GM21786 (cell line): ENCODE results near the gene DISC1.
"Not testable (repeated sequence)": the region's sequence is repeated elsewhere in the genome, so short reads cannot be mapped to it uniquely, and the experiment has no call there.

ENCODE experiments used
- ATAC-seq: cut with Tn5 transposase; IDR thresholded peaks from one replicate; pipeline ENCODE4 v1.9.1; 2021; ENCODE audit not compliant: unreplicated experiment

The DISC1 gene

DNA sequence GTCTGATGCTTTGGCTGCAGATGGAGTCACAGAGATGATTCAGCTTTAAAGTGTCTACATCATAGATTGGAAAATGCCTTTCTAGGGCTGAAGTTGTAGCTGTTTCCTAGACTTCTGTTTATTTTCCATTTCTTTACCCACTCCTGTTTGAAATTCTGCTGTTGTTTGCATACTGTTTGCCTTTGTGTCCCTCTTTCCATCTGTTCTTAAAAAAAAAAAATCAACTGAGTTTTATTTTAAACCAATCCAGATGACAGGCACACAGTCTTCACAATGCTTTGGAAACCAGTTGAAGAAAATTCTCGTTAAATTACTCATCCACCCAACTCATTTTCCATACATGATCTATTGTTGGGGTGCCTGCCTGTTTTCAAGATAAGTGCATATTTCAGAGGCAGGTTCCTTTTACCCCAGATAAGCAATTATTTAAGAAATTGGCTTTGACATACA, 245.9 kb downstream of the DISC1 start:
- no peak for ATAC-seq

GRCh38 chr1:231878737-231879136, 252.1 kb downstream of the DISC1 start:
- no peak for ATAC-seq

- ATAC-seq = no peak
These were observed 252.7 kb downstream of the DISC1 start for GRCh38 chr1:231879296-231879695.

- ATAC-seq = no peak
These were observed 255.7 kb downstream of the DISC1 start for GRCh38 chr1:231882333-231882732.

DNA sequence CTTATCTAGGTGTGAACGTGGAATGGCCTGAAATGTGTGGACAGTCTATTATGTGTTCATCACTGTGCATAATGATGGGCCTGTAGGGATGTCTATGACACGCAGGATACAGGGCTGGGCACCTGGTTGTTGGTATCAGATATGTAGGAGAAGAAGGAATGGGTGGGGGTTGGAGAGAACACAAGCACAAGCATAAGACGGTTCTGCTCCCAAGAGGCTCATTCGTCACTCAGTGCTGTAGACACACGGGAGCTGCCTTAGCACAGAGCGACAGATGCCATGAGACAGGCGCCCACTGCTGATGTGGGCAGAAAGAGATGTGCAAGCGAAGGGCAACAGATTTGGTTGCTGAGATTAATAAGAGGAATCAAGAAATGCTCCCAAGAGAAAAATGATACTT, 256.2 kb downstream of the DISC1 start:
- no peak for ATAC-seq

- no peak for ATAC-seq
These were observed 256.8 kb downstream of the DISC1 start for GRCh38 chr1:231883382-231883781.

DNA sequence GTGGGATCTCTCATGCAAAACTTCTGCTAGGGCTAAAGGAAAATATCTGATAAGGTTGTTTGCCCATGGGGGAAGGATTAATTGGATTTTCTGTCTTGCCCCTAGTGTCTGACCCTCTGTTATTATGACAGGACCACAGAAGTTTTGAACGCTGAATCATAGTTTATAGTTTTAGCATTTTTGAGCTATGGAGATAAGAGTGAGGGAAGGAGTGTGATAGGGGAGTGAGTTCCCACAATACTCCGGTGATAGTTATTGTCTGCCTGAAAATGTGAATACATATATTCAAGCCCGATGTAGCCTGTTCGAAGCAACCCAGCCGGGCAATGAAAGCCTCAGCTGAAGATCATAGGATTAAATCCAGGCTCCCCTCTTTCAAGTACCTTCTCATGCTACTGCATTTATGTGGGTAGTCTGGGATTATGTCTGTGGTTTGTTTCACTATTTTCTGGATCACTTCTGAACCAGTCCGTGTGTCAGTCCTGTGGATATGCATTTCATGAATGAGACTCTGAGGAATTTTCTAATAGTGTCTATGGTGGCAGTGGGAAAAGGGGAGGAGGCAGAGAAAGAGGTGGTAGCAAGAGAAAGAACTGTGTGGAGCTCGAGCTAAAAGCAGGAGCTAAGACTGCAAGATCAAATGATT, 258.7 kb downstream of the DISC1 start:
- ATAC-seq = no peak

GRCh38 chr1:231887166-231887565, 260.6 kb downstream of the DISC1 start:
- ATAC-seq = no peak

DNA sequence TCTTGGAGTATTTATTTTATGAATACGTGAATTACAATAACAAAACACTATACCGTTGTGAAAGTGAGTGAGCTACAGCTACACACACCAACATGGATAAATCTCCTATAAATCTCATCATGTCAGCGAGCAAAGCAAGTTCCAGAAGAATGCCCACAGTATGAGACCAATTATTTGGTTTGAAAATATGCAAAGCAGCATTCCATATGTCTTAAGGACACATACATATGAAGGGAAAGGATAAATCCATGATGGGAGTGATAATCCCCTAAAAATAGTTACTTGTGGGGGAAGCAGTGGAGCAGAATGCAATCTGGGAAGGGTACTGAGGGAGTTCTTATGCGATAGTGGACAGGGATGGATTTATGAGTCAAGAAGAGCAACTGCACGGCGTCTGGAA, 261.3 kb downstream of the DISC1 start:
- ATAC-seq = no peak

- ATAC-seq = no peak
These were observed 264.2 kb downstream of the DISC1 start for GRCh38 chr1:231890791-231891190.

- no peak for ATAC-seq
These were observed 267.0 kb downstream of the DISC1 start for GRCh38 chr1:231893400-231894102.

GRCh38 chr1:231896806-231897205, 270.2 kb downstream of the DISC1 start:
- ATAC-seq = no peak

DNA sequence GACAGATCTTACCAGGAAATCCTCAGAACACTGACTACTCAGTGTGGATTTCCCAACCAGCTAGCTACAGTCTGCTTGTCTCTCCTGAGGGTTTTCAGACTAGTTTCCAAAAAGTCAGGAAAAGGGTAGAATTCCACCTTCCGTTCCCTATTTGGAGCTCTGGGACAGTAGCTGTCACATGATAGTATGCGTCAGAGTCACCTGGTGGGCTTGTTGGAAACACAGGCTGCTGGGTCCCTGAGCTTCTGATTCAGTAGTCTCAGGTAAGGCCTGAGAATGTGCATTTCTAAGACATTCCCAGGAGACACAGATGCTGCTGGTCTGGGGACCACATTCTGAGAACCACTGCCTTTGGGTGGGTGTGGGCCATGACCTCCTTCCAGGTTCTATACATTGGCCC, 272.5 kb downstream of the DISC1 start:
- no peak for ATAC-seq

DNA sequence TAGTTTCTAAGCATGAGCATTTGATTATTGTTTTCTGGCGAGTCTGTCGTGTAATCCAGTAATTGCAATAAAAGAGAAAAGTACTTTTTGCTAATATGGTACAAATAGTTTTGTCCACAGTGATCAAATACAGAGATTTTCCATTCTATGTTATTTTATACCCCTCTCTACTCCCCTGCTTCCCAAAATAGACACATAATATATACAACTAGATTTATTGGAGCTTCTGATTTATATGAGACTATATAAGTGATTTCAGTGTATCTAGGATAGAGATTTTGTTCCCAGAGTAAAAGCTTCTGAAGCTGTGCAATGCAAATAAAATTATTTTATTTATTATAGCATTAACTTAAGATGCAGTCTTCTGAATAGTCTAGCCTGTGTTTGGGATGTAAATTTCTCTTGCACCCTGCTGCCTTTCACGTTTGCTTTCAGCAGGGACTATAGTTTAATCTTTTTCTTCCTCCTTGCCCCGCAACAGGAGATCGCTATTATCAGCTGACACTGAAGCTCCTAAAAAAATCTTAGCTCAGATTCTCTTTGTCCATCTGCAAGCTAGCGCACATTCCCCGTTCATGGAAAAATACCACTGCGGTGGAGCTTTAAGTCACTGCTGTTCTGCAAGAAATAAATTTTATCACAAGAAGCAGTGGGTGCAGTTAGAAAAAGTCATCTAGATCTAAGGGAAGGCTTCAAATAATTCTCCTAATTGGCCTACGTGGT, 273.3 kb downstream of the DISC1 start:
- no peak for ATAC-seq

GRCh38 chr1:231903586-231904081, 277.0 kb downstream of the DISC1 start:
- ATAC-seq = no peak

- not testable (repeated sequence) for ATAC-seq
These were observed 280.7 kb downstream of the DISC1 start for GRCh38 chr1:231907310-231907709.

DNA sequence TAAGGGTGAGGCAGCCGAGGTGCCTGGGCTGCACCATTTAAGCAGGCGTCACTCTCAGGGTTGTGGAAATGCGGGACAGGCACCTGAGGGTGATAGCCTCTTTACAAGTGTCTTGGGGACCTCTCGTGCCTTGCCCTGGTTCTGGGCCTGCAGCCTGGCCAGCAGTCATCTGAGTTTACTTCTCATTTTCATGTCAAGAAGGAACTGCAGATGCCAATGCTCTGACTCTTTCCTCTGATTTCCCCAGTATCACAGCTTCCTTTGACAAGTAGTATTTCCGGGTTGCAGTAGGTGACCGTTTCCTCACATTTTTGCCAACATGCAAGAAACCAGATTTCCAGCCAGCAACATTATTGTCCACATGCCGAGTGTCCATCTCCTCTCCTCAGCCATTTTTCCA, 286.9 kb downstream of the DISC1 start:
- no peak for ATAC-seq

GRCh38 chr1:231918239-231919015, 291.8 kb downstream of the DISC1 start:
- ATAC-seq = no peak

DNA sequence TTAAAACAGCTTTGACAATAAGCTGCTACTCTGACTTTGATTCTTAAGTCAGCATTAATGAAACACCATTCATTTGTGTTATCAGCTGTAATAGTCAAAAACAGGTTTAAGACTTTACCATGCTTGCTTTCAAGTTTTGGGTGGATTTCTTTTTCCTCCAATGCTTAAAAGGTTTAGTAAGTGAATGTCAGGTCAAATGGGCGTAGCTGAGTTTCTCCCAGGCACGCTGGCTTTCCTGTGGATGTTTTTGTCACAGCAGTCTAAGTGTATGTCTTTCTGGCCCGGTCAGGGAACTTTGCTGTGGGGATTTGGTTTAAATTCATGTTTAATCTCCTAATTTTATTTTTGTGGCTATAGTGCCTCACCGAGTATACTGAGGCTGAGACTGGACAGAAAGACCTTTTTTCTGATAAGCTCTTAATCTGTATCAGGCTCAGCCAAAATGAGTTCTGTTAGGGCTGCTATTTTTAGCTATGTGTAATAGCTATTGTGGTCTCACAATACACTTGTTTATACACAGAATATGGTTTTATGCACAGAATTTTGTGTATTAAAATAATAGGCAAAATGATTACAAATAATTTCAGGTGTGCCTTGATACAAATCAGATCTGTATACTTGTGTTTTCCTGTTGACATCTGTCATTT, 292.8 kb downstream of the DISC1 start:
- ATAC-seq = no peak

GRCh38 chr1:231919886-231920285, 293.3 kb downstream of the DISC1 start:
- no peak for ATAC-seq
